ELF-1 (cell line): Measurements from ENCODE around the gene TRIM44.
"Not testable (repeated sequence)": the region's sequence is repeated elsewhere in the genome, so short reads cannot be mapped to it uniquely, and the experiment has no call there.

Source experiments
- DNase-seq: peaks from one replicate; pipeline ENCODE4 v3.0.0-alpha.2; 2016; ENCODE audit warnings: low read depth, low spot score

The TRIM44 gene

DNA sequence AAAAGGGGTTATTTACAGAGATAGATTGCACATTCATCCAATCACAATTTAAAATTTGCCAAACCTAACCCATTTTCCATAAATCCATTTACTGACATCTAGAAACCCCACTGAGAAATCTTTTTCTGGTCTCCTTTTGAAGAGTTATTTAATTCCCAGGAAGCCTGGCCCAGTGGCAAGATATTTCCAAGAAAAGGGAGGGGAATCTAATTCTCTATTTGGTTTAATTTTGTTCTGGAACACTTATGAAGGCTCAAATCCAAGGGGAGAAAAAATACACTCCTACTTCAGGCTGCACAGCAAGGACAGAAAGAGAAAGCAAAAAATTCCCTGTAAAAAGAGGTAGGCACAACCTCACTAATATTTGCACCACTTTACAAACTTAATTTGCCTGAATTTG, 193.1 kb downstream of the TRIM44 start:
- DNase-seq = no peak

DNA sequence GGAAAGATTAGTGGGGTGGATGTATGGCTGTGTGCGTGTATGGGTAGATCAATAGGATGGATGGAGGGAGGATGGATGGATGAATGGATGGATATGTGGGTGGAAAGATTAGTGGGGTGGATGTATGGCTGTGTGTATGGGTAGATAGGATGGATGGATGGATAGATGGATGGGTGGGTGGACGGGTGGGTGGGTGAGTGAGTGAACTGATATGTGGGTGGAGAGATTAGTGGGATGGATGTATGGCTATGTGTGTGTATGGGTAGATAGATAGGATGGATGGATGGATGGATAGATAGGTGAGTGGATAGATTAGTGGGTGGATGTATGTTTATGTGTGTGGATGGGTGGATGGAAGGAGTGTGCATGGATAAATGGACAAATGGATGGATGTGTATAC, 193.7 kb downstream of the TRIM44 start:
- no peak for DNase-seq

DNA sequence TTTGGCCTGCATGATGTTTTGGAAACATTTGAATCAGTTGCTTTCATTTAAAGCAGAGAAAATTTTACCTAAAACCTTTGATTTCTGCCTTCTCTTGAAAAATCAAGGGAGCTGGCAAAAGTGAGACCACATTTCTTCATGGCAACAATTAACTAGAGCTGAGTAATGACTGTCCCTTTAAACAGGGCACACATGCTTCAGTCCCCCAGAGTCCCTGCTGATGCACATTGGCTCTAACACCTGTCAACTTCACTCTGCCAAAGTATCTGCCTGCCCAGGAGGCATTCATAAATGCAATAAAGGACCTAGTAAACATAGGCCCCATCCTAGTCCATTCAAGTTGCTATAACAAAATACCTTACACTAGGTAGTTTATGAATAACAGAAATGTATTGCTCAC, 194.2 kb downstream of the TRIM44 start:
- no peak for DNase-seq

DNA sequence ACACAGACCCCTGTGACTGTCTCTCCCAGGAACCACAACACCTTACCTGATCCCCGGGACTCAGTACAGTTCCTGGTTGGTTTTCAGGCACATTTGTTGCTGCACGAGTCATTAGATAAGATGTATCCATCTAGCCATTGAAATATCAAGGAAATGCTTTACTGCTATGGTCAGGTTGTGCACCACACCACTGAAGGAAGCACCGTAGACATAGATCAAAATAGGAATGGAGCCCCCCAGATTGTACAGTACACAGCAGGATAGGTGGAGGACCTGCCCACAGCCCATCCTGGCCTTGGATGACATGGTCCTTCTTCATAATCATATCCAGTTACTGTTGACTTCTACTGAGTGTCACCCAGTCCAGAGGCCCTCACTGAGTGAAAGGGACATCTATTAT, 195.3 kb downstream of the TRIM44 start:
- DNase-seq = no peak

DNA sequence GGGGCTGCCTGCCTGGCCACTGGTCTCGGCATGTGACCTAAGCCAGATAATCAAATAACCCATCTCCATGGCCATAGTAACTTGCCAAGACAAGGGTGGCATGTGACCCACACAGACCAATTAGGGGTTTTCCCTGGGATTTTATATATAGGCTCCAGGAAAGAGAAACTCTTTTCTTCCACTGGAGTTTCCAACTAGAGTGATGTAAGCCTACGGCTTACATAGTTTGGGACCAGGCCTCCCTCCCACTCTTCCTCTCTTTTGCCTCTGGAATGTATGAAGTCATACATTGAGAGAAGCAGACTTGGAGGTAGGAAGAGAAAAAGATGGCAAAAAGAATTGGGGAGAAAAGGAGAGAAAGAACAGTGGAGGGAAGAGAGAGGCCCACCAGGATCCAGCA, 196.7 kb downstream of the TRIM44 start:
- no peak for DNase-seq

DNA sequence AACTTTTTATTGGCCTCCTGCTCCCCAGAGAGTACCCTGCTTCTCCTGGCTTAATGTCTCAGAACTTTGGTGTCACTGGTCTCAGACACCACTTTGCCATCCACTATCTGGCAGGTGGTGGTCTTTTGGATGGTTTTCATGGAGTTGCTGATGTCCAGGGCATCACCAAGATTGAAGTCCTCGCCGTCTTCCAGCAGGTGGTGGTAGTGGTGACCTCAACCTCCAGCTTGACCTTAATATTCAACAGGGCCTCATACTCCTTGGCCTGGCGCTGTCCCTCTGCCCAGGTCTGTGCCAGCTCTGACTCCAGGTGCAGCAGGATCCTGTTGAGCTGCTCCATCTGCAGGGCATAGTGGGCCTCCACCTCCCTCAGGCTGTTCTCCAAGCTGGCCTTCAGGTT, 197.6 kb downstream of the TRIM44 start:
- DNase-seq = not testable (repeated sequence)

DNA sequence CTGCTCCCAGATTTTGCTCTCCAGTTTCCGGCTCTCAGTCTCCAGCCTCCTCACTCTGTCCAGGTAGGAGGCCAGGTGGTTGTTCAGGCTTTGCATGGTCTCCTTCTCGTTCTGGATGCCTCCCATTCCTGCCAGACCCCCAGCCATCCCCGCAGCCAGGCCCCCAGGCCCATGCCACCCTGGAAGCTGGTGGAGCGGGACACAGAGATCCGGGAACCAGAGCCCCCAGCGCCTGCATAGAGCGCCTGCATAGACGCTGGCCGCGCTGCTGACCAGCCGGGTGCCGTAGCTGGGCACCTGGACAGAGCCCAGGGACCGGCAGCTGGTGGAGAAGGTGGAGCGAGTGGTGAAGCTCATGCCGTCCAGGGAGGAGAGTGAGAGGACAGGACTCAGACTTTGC, 198.6 kb downstream of the TRIM44 start:
- DNase-seq = no peak

DNA sequence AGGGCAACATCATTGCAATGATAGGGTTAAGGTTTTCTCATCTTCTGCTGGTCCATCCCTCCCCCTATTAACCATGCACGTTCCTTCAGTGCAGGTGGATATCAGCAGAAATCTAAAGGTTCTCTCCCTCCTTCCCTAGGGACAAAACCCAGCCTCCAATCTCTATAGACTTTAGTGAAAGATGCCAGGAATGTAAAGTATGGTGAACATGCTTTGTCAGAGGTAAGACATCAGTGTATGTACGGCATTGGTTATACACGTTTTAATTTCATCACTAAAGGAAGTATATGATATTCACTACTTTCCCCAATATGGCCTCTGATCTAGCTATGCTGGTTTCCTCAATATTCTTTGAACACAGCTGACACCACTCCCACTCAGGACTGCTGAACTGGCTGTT, 200.1 kb downstream of the TRIM44 start:
- no peak for DNase-seq

DNA sequence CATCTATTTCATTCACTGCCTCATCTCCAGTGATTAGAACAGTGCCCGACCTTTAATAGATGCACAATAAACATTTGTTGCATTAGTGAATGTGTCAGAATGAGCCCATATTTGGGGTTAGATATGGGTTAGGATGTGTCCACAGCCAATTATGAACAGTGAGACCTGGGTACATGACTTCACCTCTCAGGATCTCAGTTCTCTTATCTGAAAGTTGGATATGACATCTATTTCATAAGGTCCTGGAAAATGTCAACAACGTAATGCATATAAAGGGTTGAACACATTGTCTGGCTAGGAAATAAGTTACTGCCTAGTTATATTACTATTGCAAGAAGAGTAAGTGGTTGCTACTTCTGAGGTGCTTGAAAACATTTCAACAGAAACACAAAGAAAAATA, 201.6 kb downstream of the TRIM44 start:
- DNase-seq = no peak

DNA sequence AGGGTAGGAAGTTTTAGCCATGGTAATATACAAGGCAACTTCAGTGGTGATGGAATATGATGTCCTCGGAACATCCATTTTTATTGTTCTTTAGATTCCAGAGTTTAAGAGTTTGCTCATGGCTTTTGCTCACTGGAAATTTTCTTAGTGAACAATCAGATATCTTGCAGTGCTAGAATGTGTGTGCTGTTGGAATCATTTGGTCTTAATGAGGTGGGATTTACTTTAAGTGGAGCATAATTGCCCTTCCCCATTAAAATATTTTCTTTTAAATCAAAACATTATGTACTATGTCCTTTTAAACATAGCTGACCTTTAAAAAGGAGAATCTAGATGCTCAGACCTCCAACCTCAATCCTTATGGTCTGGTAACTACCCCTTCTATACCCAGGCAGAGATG, 204.0 kb downstream of the TRIM44 start:
- no peak for DNase-seq
